Stimulated activated naive CD8-positive, alpha-beta T cell treated with anti-CD3 and anti-CD28 coated beads, Interleukin-15, Interleukin-2, amounts not matched to agents 100 ng/mL and 50 ng/mL, for 24 hours (primary cell): ENCODE results near the gene AMOT.

Experiments
- H3K27ac Mint-ChIP-seq: one replicate; pipeline ENCODE4 v1.8.0; 2021; ENCODE audit warnings: mild to moderate bottlenecking, mixed read lengths
- H3K27me3 Mint-ChIP-seq: one replicate; pipeline ENCODE4 v1.8.0; 2021; ENCODE audit warnings: mixed read lengths
- H3K36me3 Mint-ChIP-seq: one replicate; pipeline ENCODE4 v1.8.0; 2021; ENCODE audit warnings: low read depth, mixed read lengths
- H3K4me1 Mint-ChIP-seq: one replicate; pipeline ENCODE4 v1.8.0; 2021; ENCODE audit warnings: low read depth, mixed read lengths
- H3K4me3 Mint-ChIP-seq: one replicate; pipeline ENCODE4 v1.8.0; 2021; ENCODE audit warnings: mild to moderate bottlenecking, mixed read lengths
- H3K9me3 Mint-ChIP-seq: one replicate; pipeline ENCODE4 v1.8.0; 2021; ENCODE audit warnings: mixed read lengths

AMOT gene

GRCh38 chrX:112799425-112799824 is 41.2 kb downstream of the AMOT start:
- Mint-ChIP-seq H3K27ac (no peak overlapping the region), H3K36me3 (peaks cover 16% of the 10 kb centered on the region), H3K4me3 (no peak overlapping the region), H3K9me3 (no peaks in the 10 kb centered on the region), H3K4me1 (no peaks in the 10 kb centered on the region), H3K27me3 (no peaks in the 10 kb centered on the region)

- no peak overlapping the region for H3K4me3 Mint-ChIP-seq
- no peaks in the 10 kb centered on the region for H3K27me3 Mint-ChIP-seq
- no peak overlapping the region for H3K27ac Mint-ChIP-seq
- no peaks in the 10 kb centered on the region for H3K4me1 Mint-ChIP-seq
- peaks cover 16% of the 10 kb centered on the region for H3K36me3 Mint-ChIP-seq
- H3K9me3 Mint-ChIP-seq = no peaks in the 10 kb centered on the region
Measured at GRCh38 chrX:112798736-112799135, 41.9 kb downstream of the AMOT start.

- Mint-ChIP-seq H3K27ac (peak overlapping the region; percentile 56), H3K9me3 (no peaks in the 10 kb centered on the region), H3K4me1 (peaks cover 16% of the 10 kb centered on the region), H3K27me3 (no peaks in the 10 kb centered on the region), H3K36me3 (peaks cover 4% of the 10 kb centered on the region), H3K4me3 (no peak overlapping the region)
Measured at GRCh38 chrX:112789931-112790330, 50.7 kb downstream of the AMOT start.

GRCh38 chrX:112786076-112786475 is 54.6 kb downstream of the AMOT start:
- H3K27ac Mint-ChIP-seq = no peak overlapping the region
- peaks cover 13% of the 10 kb centered on the region for H3K4me1 Mint-ChIP-seq
- no peak overlapping the region for H3K4me3 Mint-ChIP-seq
- H3K9me3 Mint-ChIP-seq = no peaks in the 10 kb centered on the region
- no peaks in the 10 kb centered on the region for H3K27me3 Mint-ChIP-seq
- H3K36me3 Mint-ChIP-seq = peaks cover 4% of the 10 kb centered on the region

- H3K4me3 Mint-ChIP-seq = no peak overlapping the region
- peaks cover 4% of the 10 kb centered on the region for H3K36me3 Mint-ChIP-seq
- no peaks in the 10 kb centered on the region for H3K9me3 Mint-ChIP-seq
- H3K4me1 Mint-ChIP-seq = peaks cover 8% of the 10 kb centered on the region
- no peak overlapping the region for H3K27ac Mint-ChIP-seq
- no peaks in the 10 kb centered on the region for H3K27me3 Mint-ChIP-seq
Measured at GRCh38 chrX:112785344-112785743, 55.3 kb downstream of the AMOT start.

GRCh38 chrX:112784692-112785091 is 55.9 kb downstream of the AMOT start:
- no peaks in the 10 kb centered on the region for H3K9me3 Mint-ChIP-seq
- no peak overlapping the region for H3K4me3 Mint-ChIP-seq
- no peaks in the 10 kb centered on the region for H3K27me3 Mint-ChIP-seq
- peaks cover 1% of the 10 kb centered on the region for H3K4me1 Mint-ChIP-seq
- peaks cover 4% of the 10 kb centered on the region for H3K36me3 Mint-ChIP-seq
- H3K27ac Mint-ChIP-seq = no peak overlapping the region

- Mint-ChIP-seq H3K27me3 (no peaks in the 10 kb centered on the region), H3K4me1 (no peaks in the 10 kb centered on the region), H3K27ac (no peak overlapping the region), H3K36me3 (peaks cover 4% of the 10 kb centered on the region), H3K4me3 (no peak overlapping the region), H3K9me3 (no peaks in the 10 kb centered on the region)
Measured at GRCh38 chrX:112779139-112779538, 61.5 kb downstream of the AMOT start.

- Mint-ChIP-seq H3K4me3 (no peak overlapping the region), H3K27me3 (no peaks in the 10 kb centered on the region), H3K36me3 (no peaks in the 10 kb centered on the region), H3K9me3 (no peaks in the 10 kb centered on the region), H3K4me1 (no peaks in the 10 kb centered on the region), H3K27ac (no peak overlapping the region)
Measured at GRCh38 chrX:112774651-112775293, 65.9 kb downstream of the AMOT start.

GRCh38 chrX:112774142-112774541 is 66.5 kb downstream of the AMOT start:
- Mint-ChIP-seq H3K27ac (no peak overlapping the region), H3K27me3 (no peaks in the 10 kb centered on the region), H3K4me1 (no peaks in the 10 kb centered on the region), H3K9me3 (no peaks in the 10 kb centered on the region), H3K36me3 (no peaks in the 10 kb centered on the region), H3K4me3 (no peak overlapping the region)

- Mint-ChIP-seq H3K4me1 (no peaks in the 10 kb centered on the region), H3K27me3 (no peaks in the 10 kb centered on the region), H3K36me3 (no peaks in the 10 kb centered on the region), H3K27ac (no peak overlapping the region), H3K9me3 (no peaks in the 10 kb centered on the region), H3K4me3 (no peak overlapping the region)
Measured at GRCh38 chrX:112769034-112769433, 71.6 kb downstream of the AMOT start.

- no peaks in the 10 kb centered on the region for H3K27me3 Mint-ChIP-seq
- H3K36me3 Mint-ChIP-seq = no peaks in the 10 kb centered on the region
- no peaks in the 10 kb centered on the region for H3K4me1 Mint-ChIP-seq
- H3K4me3 Mint-ChIP-seq = no peak overlapping the region
- no peak overlapping the region for H3K27ac Mint-ChIP-seq
- H3K9me3 Mint-ChIP-seq = no peaks in the 10 kb centered on the region
Measured at GRCh38 chrX:112768563-112768962, 72.1 kb downstream of the AMOT start.

GRCh38 chrX:112766774-112767173 is 73.9 kb downstream of the AMOT start:
- no peak overlapping the region for H3K4me3 Mint-ChIP-seq
- H3K27ac Mint-ChIP-seq = no peak overlapping the region
- H3K36me3 Mint-ChIP-seq = no peaks in the 10 kb centered on the region
- no peaks in the 10 kb centered on the region for H3K9me3 Mint-ChIP-seq
- no peaks in the 10 kb centered on the region for H3K27me3 Mint-ChIP-seq
- H3K4me1 Mint-ChIP-seq = no peaks in the 10 kb centered on the region

GRCh38 chrX:112761242-112762207 is 79.1 kb downstream of the AMOT start:
- H3K27me3 Mint-ChIP-seq = peaks cover 4% of the 10 kb centered on the region
- H3K4me3 Mint-ChIP-seq = no peak overlapping the region
- H3K4me1 Mint-ChIP-seq = no peaks in the 10 kb centered on the region
- H3K27ac Mint-ChIP-seq = no peak overlapping the region
- no peaks in the 10 kb centered on the region for H3K9me3 Mint-ChIP-seq
- H3K36me3 Mint-ChIP-seq = no peaks in the 10 kb centered on the region

- no peaks in the 10 kb centered on the region for H3K4me1 Mint-ChIP-seq
- no peaks in the 10 kb centered on the region for H3K9me3 Mint-ChIP-seq
- no peaks in the 10 kb centered on the region for H3K36me3 Mint-ChIP-seq
- peaks cover 4% of the 10 kb centered on the region for H3K27me3 Mint-ChIP-seq
- H3K27ac Mint-ChIP-seq = no peak overlapping the region
- no peak overlapping the region for H3K4me3 Mint-ChIP-seq
Measured at GRCh38 chrX:112760697-112761096, 79.9 kb downstream of the AMOT start.

- Mint-ChIP-seq H3K36me3 (no peaks in the 10 kb centered on the region), H3K4me3 (no peak overlapping the region), H3K4me1 (no peaks in the 10 kb centered on the region), H3K27ac (no peak overlapping the region), H3K9me3 (no peaks in the 10 kb centered on the region), H3K27me3 (peaks cover 4% of the 10 kb centered on the region)
Measured at GRCh38 chrX:112759966-112760365, 80.7 kb downstream of the AMOT start.
